IMR-90 (cell line): ENCODE data around the gene CACNA2D3. TPM values are rescaled to one million over a fixed set of nuclear protein-coding genes. Genes with fewer than 3 reads are reported as not detected.

Source experiments
- ATAC-seq: fragments of 200-7000 bp; cut with Tn5 transposase; 2 replicates; pipeline ENCODE4 v1.9.1; 2020; ENCODE audit warnings: low read depth, mild to moderate bottlenecking, moderate library complexity
- BruUV-seq: library from RNA; stranded (reverse); fragments of 400-500 nt; replicated peaks from 2 replicates; lab custom pipeline; 2021; lab: Mats Ljungman, UMichigan
- CTCF ChIA-PET: fragments of 300-600 bp; formaldehyde crosslinking; extraction: SDS; loops from one replicate; lab custom pipeline; 2021; ENCODE audit warnings: antibody characterized with exemption; lab: Yijun Ruan, JAX
- POLR2A ChIA-PET: fragments of 300-600 bp; sonication (Branson Sonifier 250); formaldehyde crosslinking; loops from one replicate; lab custom pipeline; 2022; ENCODE audit warnings: antibody characterized with exemption; ENCODE audit not compliant: unreplicated experiment; lab: Charles Lee
- DNase-seq: peaks from one replicate; pipeline ENCODE4 v3.0.0; 2013
- H2AFZ ChIP-seq: replicated peaks from 2 replicates; pipeline ENCODE3; 2013; ENCODE audit warnings: low read length, mild to moderate bottlenecking; ENCODE audit not compliant: poor library complexity
- H2AK5ac ChIP-seq: 2 replicates; pipeline ENCODE4 v1.6.1; 2013; ENCODE audit warnings: low read depth, low read length, inconsistent platforms
- H2AK9ac ChIP-seq: replicated peaks from 2 replicates; pipeline ENCODE3; 2013; ENCODE audit warnings: mild to moderate bottlenecking, low read depth, low read length, moderate library complexity; ENCODE audit not compliant: poor library complexity
- H2BK120ac ChIP-seq: 2 replicates; pipeline ENCODE4 v1.6.1; 2013; ENCODE audit warnings: low read depth, low read length, inconsistent platforms
- H2BK15ac ChIP-seq: 3 replicates; pipeline ENCODE4 v1.6.1; 2013; ENCODE audit warnings: low read depth, low read length, inconsistent platforms
- H2BK20ac ChIP-seq: 2 replicates; pipeline ENCODE4 v1.6.1; 2013; ENCODE audit warnings: low read depth, mild to moderate bottlenecking, inconsistent platforms, low read length, moderate library complexity
- H2BK5ac ChIP-seq: 2 replicates; pipeline ENCODE4 v1.6.1; 2013; ENCODE audit warnings: mild to moderate bottlenecking, low read depth, low read length, inconsistent platforms; ENCODE audit not compliant: poor library complexity, severe bottlenecking
- H3K14ac ChIP-seq: replicated peaks from 2 replicates; pipeline ENCODE4 v1.6.1; 2013; ENCODE audit warnings: low read depth, low read length, inconsistent platforms
- H3K18ac ChIP-seq: 2 replicates; pipeline ENCODE4 v1.6.1; 2013; ENCODE audit warnings: low read depth, low read length, control low read depth
- H3K23ac ChIP-seq: 2 replicates; pipeline ENCODE4 v1.6.1; 2013; ENCODE audit warnings: low read depth, low read length, inconsistent platforms
- H3K27ac ChIP-seq: 2 replicates; pipeline ENCODE4 v1.5.1; 2013; ENCODE audit warnings: mild to moderate bottlenecking, control low read depth, low read length; ENCODE audit not compliant: insufficient read depth
- H3K27me3 ChIP-seq: 2 replicates; pipeline ENCODE4 v1.6.1; 2013; ENCODE audit warnings: low read length; ENCODE audit not compliant: control insufficient read depth, insufficient read depth
- H3K36me3 ChIP-seq: 2 replicates; pipeline ENCODE4 v1.6.1; 2013; ENCODE audit warnings: low read length, mixed read lengths; ENCODE audit not compliant: control insufficient read depth, insufficient read depth
- H3K4ac ChIP-seq: 2 replicates; pipeline ENCODE4 v1.6.1; 2013; ENCODE audit warnings: low read depth, low read length, inconsistent platforms
- H3K4me1 ChIP-seq: 2 replicates; pipeline ENCODE4 v1.6.1; 2013; ENCODE audit warnings: low read length, mixed read lengths; ENCODE audit not compliant: control insufficient read depth, insufficient read depth
- H3K4me2 ChIP-seq: 2 replicates; pipeline ENCODE4 v1.6.1; 2013; ENCODE audit warnings: low read depth, mild to moderate bottlenecking, control low read depth, low read length, moderate library complexity
- H3K4me3 ChIP-seq: 2 replicates; pipeline ENCODE4 v1.5.1; 2013; ENCODE audit warnings: low read depth, mild to moderate bottlenecking, control low read depth, low read length, moderate library complexity; ENCODE audit not compliant: insufficient read depth
- H3K56ac ChIP-seq: 2 replicates; pipeline ENCODE4 v1.6.1; 2013; ENCODE audit warnings: low read length, inconsistent platforms; ENCODE audit not compliant: insufficient read depth; ENCODE audit errors: extremely low read depth
- H3K79me1 ChIP-seq, 2 experiments: 2 replicates each; pipeline ENCODE4 v1.6.1; 2013; ENCODE audit warnings: low read length in 2 of 2, inconsistent platforms in 1 of 2, low read depth in 1 of 2
- H3K9ac ChIP-seq: 2 replicates; pipeline ENCODE4 v1.6.1; 2013; ENCODE audit warnings: low read depth, low read length, control low read depth
- H3K9me1 ChIP-seq: 2 replicates; pipeline ENCODE4 v1.6.1; 2013; ENCODE audit warnings: low read length, inconsistent platforms; ENCODE audit not compliant: insufficient read depth
- H3K9me3 ChIP-seq: 2 replicates; pipeline ENCODE4 v1.6.1; 2013; ENCODE audit warnings: low read length; ENCODE audit not compliant: control insufficient read depth, insufficient read depth
- H4K20me1 ChIP-seq: 2 replicates; pipeline ENCODE4 v1.6.1; 2013; ENCODE audit warnings: low read length, inconsistent platforms; ENCODE audit not compliant: insufficient read depth
- H4K5ac ChIP-seq: 2 replicates; pipeline ENCODE4 v1.6.1; 2013; ENCODE audit warnings: mild to moderate bottlenecking, low read depth, low read length, control low read depth
- H4K8ac ChIP-seq, 2 experiments: 2 replicates each; pipeline ENCODE4 v1.6.1; 2013; ENCODE audit warnings: low read depth in 2 of 2, low read length in 2 of 2, control low read depth in 1 of 2, inconsistent platforms in 1 of 2
- H4K91ac ChIP-seq: 2 replicates; pipeline ENCODE4 v1.6.1; 2013; ENCODE audit warnings: low read depth, low read length, inconsistent platforms; ENCODE audit not compliant: insufficient read depth
- CHD1 ChIP-seq: IDR thresholded peaks from 2 replicates; pipeline ENCODE4 v1.6.1; 2012; ENCODE audit warnings: low read depth, low read length, improper control_type of control experiment
- MAFK ChIP-seq: IDR thresholded peaks from 2 replicates; pipeline ENCODE4 v1.6.1; 2012; ENCODE audit warnings: low read depth, low read length, improper control_type of control experiment
- RAD21 ChIP-seq: IDR thresholded peaks from 2 replicates; pipeline ENCODE4 v1.6.1; 2012; ENCODE audit warnings: low read length, improper control_type of control experiment
- WGBS, 2 experiments: methylation state at CpG; one replicate each; pipeline versions ENCODE4 v1.1.5 to v1.1.7; 2013; ENCODE audit warnings: missing lambda C conversion rate in 2 of 2; ENCODE audit not compliant: insufficient read length in 1 of 2; ENCODE audit errors: extremely low coverage in 2 of 2; 5-methylcytosine and 5-hydroxymethylcytosine counted together
- dilution Hi-C: fragments of 300-500 bp; cut with HindIII; formaldehyde crosslinking; loops from one replicate; pipeline ENCODE4 v1.14.3; 2018; ENCODE audit warnings: low sequenced_read_pairs; ENCODE audit not compliant: unreplicated experiment
- in situ Hi-C: fragments of 300-500 bp; cut with MboI; formaldehyde crosslinking; loops from 3 replicates; pipeline ENCODE4 v1.14.3; 2019; ENCODE audit warnings: low sequenced_read_pairs, inconsistent platforms, mixed read lengths
- intact Hi-C: fragments of 100-400 bp; cut with micrococcal nuclease; formaldehyde crosslinking; loops from 2 replicates; pipeline ENCODE4 v1.10.0; 2022
- polyA plus RNA-seq, 3 experiments: library from polyadenylated mRNA; depleted of rRNA; stranded (reverse); fragments of >200 nt; gene quantifications; 2 replicates each; pipeline ENCODE4 v1.2.3, GENCODE V29; 2012; ENCODE audit warnings: low replicate concordance in 1 of 3
- total RNA-seq: library from RNA; depleted of rRNA; stranded (reverse); fragments of >200 nt; gene quantifications from 2 replicates; pipeline ENCODE4 v1.2.3, GENCODE V29; 2012
- TF ChIP-seq, protein P1 (sequence below): conservative IDR thresholded peaks from 2 replicates; pipeline ENCODE4 v1.5.1; 2012; ENCODE audit warnings: mild to moderate bottlenecking, low read depth, low read length, improper control_type of control experiment
- TF ChIP-seq, protein P2 (sequence below): fragments of 150-350 bp; IDR thresholded peaks from 2 replicates; pipeline ENCODE4 v1.6.1; 2017; ENCODE audit warnings: mild to moderate bottlenecking, antibody characterized with exemption, low read length, low read depth

CACNA2D3 gene
- total and polyA plus RNA-seq, 2 of the 4 experiments (the other 2 are of a cell fraction): 0.36 to 0.41 TPM

- Histone ChIP-seq H4K91ac (peak overlapping the region; percentile 43; the same call in 1 of the 2 replicates), H3K4me2 (no peak overlapping the region), H2AK9ac (peak overlapping the region; percentile 15), H3K27me3 (no peaks in the 10 kb centered on the region), H2BK20ac (no peak overlapping the region), H2AK5ac (peak overlapping the region; percentile 66; the same call in 1 of the 2 replicates), H3K4me3 (no peak overlapping the region), H3K14ac (no peak overlapping the region), H3K4me1 (peaks cover 3% of the 10 kb centered on the region), H4K8ac (no peak overlapping the region), H3K79me1 (no peaks in the 10 kb centered on the region), H3K27ac (no peak overlapping the region), H4K5ac (no peak overlapping the region), H3K18ac (no peak overlapping the region), H3K23ac (no peak overlapping the region), H3K4ac (no peak overlapping the region; the same call in 1 of the 2 replicates), H2BK15ac (no peak overlapping the region), H3K56ac (no peak overlapping the region), H3K9ac (no peak overlapping the region), H2AFZ (no peak overlapping the region), H3K9me1 (peaks cover 16% of the 10 kb centered on the region), H2BK120ac (no peak overlapping the region; the same call in 1 of the 2 replicates), H2BK5ac (no peak overlapping the region), H4K20me1 (no peaks in the 10 kb centered on the region), H3K9me3 (no peaks in the 10 kb centered on the region), H3K36me3 (no peaks in the 10 kb centered on the region)
- dilution Hi-C loops: no loop called here
- intact Hi-C loops: no loop called here
- in situ Hi-C loops: loop anchor here (5.0 to 25.0 kb wide), 3 partner anchors 76 to 859 kb away; no protein-coding TSS in a partner anchor
- no peak for DNase-seq
- ChIA-PET POLR2A (no interaction called here), CTCF (no interaction called here)
- no peak for ATAC-seq
- WGBS, 2 experiments: no CpG with 5 or more reads among the region's 4 CpGs
- no TSS peak for BruUV-seq
- TF ChIP-seq CHD1 (no peak), RAD21 (no peak), MAFK (no peak)
- TF ChIP-seq, protein P1, sequence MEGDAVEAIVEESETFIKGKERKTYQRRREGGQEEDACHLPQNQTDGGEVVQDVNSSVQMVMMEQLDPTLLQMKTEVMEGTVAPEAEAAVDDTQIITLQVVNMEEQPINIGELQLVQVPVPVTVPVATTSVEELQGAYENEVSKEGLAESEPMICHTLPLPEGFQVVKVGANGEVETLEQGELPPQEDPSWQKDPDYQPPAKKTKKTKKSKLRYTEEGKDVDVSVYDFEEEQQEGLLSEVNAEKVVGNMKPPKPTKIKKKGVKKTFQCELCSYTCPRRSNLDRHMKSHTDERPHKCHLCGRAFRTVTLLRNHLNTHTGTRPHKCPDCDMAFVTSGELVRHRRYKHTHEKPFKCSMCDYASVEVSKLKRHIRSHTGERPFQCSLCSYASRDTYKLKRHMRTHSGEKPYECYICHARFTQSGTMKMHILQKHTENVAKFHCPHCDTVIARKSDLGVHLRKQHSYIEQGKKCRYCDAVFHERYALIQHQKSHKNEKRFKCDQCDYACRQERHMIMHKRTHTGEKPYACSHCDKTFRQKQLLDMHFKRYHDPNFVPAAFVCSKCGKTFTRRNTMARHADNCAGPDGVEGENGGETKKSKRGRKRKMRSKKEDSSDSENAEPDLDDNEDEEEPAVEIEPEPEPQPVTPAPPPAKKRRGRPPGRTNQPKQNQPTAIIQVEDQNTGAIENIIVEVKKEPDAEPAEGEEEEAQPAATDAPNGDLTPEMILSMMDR: no peak
- TF ChIP-seq, protein P2, sequence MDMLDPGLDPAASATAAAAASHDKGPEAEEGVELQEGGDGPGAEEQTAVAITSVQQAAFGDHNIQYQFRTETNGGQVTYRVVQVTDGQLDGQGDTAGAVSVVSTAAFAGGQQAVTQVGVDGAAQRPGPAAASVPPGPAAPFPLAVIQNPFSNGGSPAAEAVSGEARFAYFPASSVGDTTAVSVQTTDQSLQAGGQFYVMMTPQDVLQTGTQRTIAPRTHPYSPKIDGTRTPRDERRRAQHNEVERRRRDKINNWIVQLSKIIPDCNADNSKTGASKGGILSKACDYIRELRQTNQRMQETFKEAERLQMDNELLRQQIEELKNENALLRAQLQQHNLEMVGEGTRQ: no peak
These were observed 743.9 kb downstream of the CACNA2D3 start for GRCh38 chr3:54866251-54866650.
